GM21528 (cell line): ENCODE measurements around the gene PHLDB1.
"Not testable (repeated sequence)": the region's sequence is repeated elsewhere in the genome, so short reads cannot be mapped to it uniquely, and the experiment has no call there.

Experiments
- ATAC-seq: cut with Tn5 transposase; IDR thresholded peaks from one replicate; pipeline ENCODE4 v1.9.1; 2021; ENCODE audit warnings: mild to moderate bottlenecking, moderate library complexity; ENCODE audit not compliant: unreplicated experiment, low FRiP score

The PHLDB1 gene

DNA sequence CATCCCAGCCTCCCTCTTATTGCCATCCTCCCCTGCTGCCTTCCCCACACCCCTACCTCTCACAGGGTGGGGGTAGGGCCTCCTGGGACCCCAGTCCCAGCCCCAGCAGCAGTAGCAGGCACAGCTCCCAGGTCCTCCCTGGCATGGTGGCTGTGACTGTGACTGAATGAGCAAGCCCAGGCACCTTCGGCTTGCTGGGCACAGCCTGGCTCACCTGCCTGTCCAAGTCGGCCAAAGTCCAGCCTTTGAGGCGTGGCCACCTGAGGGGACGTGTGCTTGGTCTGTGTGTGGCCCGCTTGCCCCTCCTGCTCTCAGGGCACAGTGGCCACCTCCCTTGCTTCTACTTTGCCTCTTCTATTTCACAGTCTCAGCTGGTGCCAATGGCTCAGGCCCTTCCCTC lies 72.1 kb downstream of the PHLDB1 start, which contains the start of gene TREH:
Gene TREH, minus strand, starts transcription at position 168 of the 400 bp plus-strand sequence. Its CDS starts 23 bp downstream, at position 145.
- ATAC-seq: no peak

DNA sequence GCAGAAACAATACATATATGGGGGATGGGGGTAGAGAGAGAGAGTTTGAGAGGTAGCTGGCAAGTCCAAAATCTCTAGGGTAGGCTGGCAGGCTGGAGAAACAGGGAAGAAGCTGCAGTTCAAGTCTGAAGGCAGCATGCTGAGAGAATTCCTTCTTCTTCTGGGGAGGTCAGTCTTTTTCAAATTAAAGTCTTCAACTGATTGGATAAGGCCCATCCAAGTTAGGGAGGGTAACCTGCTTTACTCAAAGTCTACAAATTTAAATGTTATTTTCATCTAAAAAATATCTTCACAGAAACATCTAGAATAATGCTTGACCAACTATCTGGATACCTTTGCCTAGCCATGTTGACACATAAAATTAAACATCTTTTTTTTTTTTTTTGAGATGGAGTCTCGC lies 75.0 kb downstream of the PHLDB1 start:
- ATAC-seq: no peak

DNA sequence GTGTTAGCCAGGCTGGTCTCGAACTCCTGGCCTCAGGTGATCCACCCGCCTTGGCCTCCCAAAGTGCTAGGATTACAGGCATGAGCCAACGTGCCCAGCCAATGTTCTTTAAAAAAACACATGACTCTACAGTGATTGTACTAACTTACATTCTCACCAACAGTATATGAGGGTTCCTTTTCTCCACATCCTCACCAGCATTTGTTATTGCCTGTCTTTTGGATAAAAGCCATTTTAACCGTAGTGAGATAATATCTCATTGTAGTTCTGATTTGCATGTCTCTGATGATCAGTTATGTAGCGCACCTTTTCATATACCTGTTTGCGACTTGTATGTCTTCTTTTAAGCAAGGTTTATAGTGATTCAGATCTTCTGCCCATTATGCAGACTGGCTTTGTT lies 75.5 kb downstream of the PHLDB1 start:
- ATAC-seq: not testable (repeated sequence)

DNA sequence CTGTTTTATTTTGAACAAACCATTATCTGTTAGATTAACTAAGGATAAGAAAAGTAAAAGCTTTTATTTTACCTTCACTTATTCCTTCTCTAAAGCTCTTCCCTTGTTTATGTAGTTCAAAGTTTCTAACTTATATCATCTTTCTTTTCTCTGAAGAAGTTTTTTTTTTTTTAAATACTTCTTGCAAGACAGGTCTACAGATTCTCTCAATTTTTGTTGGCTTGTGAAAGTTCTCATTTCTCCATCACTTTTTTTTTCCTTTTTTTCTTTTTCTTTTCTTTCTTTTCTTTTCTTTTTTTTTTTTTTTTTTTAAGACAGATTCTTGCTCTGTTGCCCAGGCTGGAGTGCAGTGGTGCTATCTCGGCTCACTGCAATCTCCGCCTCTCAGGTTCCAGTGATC lies 76.8 kb downstream of the PHLDB1 start:
- no peak for ATAC-seq

DNA sequence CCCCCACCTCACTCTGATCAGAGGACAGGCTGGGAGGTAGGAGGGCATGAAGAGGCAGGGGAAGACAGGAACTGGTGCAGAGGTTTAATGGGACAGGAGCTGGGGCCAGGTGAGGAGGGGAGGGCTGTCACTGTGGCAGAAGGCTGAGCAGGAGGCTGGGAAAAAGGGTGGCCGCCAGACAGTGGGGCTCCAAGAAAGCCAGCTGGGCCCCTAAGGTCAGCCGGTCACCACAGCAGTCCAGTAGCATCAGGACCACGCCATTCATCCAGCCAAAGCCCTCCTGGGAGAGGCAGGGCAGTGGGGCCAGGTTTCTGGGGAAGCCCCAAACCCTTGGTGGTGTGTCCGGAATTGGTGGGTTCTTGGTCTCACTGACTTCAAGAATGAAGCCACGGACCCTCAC lies 80.5 kb downstream of the PHLDB1 start:
- no peak for ATAC-seq

DNA sequence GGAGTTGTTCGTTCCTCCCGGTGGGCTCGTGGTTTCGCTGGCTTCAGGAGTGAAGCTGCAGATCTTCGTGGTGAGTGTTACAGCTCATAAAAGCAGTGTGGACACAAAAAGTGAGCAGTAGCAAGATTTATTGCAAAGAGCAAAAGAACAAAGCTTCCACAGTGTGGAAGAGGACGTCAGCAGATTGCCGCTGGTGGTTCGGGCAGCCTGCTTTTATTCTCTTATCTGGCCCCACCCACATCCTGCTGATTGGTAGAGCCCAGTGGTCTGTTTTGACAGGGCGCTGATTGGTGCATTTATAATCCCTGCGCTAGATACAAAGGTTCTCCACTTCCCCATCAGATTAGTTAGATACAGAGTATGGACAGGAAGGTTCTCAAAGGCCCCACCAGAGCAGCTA lies 80.9 kb downstream of the PHLDB1 start:
- ATAC-seq: not testable (repeated sequence)

DNA sequence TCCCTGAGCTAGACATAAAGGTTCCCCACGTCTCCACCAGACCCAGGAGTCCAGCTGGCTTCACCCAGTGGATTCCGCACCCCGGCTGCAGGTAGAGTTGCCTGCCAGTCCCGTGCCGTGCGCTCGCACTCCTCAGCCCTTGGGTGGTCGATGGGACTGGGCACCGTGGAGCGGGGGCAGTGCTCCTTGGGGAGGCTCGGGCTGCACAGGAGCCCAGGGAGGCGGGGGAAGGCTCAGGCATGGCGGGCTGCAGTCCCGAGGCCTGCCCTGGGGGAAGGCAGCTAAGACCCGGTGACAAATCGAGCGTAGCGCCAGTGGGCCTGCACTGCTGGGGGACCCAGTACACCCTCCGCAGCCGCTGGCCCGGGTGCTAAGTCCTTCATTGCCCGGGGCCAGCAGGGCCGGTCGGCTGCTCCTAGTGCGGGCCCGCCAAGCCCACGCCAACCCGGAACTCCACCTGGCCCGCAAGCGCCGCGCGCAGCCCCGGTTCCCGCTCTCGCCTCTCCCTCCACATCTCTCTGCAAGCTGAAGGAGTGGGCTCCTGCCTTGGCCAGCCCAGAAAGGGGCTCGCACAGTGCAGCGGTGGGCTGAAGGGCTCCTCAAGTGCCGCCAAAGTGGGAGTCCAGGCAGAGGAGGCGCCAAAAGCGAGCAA lies 81.6 kb downstream of the PHLDB1 start:
- no peak for ATAC-seq

DNA sequence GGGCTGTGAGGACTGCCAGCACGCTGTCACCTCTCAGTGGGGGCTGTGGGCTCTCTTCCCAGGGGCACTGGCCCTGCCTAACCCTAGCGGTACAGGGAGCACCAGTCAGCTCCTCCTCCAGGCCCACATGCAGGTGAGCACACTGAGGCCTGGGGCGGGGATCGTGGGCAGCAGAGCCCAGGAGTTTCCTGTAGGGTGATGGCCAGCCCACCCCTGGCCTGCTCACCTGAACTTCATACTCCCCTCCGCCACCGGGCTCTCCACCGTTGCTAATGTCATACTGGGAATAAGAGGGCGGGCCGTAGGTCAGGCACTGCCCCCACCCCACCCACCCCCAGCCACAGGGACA lies 82.1 kb downstream of the PHLDB1 start:
- ATAC-seq: no peak

DNA sequence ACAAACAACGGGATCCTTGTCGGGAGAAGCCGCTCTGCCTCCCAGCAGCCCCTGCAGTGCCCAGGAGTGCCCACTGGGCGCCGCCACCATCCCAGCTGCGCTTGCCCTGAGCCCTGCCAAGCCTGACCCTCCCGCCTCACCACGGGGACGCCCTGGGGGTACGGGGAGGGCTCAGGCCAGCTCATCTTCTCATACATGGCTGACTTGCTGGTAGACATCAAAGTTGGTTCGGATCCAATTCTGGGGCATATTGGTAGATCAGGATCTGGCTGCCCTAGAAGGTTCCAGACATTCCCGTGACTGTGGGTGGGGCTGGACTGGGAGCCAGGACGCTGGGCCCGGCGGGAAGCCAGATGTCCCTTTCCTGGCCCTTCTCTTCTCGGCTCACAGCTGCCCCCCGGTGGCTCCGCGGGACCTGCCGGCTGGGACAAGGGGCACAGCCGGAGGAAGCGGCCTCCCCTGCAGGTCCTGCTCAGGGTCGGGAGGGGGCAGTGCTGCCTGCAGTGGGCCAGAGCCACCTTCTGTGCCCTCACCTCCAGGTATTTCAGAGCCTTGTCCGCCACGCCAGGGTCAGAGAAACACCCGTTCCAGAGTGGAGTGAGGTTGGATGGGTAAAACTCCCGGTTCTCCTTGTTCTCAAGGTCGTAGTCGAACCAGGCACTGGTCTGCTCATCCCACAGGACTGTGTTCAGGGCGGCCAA lies 82.6 kb downstream of the PHLDB1 start:
- ATAC-seq: peak; percentile 58

DNA sequence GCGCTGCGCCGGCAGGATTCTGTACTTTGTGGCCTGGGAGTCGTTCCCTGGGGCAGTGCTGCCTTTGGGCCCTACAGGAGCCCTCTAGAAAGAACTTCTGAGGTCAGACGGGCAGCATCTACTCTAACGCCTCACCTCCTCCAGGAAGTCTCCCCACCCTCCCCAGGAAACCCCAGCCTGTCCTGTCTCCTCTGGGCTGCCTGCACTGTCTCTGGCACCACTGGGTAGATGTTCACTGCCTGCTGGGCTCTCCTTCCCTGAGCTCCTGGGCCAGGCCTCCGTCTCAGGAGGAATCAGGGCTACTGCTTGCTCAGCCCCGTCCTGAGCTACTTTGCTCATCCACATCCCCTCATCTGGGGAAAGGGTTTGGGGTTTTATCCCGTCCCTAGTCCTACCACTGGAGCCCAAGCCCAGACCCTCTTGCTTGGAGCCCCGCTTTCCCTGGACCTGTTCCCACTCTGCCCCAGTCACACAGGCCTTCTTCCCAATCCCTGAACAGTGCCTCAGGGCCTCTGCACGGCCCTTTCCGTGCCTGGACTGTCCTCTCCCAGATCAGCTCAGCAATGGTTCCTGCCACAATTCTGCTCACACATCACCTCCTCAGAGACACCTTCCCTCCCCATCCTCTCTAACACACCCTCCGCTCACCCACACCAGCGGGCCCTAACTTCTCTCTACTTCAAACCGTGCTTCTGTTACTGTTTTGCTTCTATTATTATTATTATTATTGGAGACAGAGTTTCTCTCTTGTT lies 83.3 kb downstream of the PHLDB1 start:
- ATAC-seq: no peak

DNA sequence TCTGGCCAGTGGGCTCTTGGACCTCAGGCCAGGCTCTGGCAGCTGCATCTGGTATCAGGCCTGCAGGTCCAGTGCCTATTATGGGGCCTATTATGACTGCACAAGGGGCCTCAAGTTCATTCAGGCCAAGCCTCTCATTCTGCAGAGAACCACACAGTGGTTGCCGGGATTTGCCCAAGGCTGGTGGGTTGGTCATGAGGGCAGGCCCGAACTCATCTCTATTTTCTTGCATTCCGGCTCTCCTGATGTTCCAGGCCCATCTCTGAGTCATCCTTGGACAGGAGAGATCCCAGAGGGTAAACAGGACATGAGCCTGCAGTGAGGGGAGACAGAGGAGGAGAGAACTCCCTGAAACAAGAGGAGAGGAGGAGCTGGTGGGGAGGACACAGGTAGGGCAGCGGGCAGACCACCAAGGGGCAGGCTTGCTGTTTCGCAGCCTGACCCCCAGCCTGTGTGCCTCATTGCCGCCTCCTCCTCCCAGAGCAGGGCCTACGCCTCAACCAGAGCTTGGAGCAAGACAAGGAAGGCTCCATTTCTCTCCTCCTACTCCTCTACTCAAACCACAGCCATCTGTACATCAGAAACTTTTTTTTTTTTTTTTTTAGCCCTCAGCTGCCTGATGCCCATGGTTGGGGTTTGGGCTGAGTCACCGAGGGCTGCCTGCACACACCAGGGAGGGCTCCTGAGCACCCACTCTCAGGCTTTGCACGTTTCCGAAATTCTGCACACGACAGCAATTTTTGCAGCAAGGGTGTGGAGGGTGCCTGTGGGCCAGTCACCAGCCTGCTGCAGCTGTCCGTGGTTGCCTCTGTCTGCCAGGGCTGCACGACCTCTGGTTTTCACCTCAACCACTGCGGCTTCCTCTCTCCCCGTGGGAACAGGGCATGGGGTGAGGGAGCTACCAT lies 84.8 kb downstream of the PHLDB1 start:
- ATAC-seq: no peak

DNA sequence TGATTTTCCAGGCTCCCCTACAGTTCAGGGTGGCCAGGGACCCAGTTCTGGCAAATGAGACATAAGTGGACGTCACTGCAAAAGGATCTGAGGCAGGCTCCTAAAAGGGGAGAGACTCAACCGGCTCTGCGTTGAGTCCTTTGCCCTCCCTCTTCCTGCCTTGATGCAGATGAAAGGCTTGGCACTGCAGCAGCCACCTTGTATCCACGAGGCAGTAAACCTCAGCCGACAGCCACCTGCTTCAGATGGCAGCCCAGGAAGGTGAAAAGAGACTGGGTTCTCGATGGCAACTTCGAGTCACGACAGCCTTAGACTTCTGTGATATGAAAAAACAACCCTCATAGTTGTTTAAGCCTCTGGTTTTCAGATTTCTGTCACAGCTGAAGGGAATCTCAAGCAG lies 86.8 kb downstream of the PHLDB1 start:
- no peak for ATAC-seq

DNA sequence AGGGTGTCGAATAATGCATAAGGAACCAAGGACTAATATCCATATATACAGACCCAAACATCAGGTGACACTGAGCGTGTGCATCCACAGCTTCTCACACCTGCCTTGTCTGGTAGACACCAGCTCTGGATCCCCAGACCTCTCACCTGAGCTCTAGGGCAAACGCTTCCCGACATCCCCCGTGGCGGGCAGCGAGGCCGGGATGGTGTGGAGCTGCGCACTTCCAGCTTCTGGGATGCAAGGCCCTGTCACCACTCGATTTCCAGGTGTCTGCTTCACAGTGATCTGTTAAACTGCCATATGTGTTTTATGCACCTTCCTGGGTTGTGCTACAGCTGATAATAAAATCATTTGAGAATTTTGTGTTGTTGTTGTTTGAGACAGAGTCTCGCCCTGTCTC lies 87.4 kb downstream of the PHLDB1 start:
- ATAC-seq: no peak

DNA sequence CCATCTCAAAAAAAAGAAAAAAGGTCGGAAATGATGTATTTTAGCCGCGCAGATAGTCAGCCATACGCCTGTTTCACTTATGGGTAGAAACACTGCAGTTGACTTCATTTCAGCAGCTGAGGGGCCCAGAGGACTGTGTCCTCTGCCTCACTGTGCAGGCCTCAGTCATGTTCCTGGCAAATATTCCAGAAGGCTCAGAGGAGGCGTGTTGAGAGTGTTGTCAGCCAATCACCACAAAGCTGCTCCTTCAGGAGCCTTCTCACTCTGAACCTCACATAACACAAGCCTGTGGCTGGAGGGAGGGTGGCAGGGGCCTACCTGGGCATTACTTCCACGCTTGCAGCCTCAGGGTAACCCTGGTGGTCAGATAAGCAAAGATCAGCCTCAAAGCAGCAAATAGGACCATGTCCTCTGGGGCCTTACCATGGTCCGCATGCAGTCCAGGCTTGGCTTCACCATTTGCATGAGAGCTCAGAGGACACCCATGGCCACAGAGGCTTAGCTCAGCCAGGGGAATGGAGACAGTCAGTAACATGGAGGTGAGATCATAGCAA lies 89.3 kb downstream of the PHLDB1 start:
- no peak for ATAC-seq

DNA sequence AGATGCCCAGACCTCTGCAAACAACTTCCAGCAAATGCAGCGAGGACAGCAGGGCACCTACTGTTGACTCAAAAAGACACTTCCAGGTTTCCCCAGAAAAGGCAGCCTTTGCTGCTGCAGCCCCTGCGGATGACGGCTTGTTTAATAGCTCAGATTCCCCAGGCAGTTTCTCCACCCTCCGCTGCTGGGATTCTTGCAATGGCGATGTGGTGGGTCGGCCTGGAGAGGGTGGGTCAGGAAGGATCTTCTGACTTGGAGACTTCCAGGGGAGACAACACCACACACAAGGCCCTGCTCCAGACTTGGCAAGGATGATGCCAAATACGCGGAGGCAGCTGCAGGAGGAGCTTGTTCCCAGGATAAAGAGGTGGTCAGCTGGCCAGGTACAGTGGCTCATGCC lies 89.9 kb downstream of the PHLDB1 start:
- no peak for ATAC-seq

DNA sequence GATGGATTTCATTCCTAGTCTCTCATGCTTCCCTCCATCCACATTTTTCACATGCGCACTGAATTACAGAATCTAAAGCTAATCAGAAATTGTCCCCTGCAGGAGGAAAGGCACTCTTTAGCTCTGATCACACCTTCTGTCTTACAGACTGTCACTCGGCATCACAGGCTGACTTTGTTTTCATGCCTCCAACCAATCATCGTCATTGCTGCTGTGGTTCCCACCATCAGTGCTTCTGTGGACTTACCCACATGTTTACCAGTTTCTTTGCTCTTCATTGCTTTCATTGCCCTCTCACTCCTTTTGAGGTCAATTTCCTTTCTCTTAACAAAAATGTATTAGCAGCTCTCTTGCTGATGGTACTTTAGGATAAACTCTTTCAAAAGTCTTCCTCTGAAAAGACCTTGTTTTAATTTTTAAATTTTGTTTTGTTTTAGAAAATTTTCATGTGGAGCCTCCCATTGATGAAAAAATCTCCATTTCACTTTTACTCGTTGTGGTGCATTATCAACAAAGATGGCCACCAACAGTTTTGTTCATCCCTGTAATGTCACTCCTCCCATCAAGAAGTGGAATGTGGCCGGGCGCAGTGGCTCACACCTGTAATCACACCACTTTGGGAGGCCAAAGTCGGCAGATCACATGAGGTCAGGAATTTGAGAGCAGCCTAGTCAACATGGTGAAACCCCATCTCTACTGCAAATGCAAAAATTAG lies 92.2 kb downstream of the PHLDB1 start:
- ATAC-seq: no peak

DNA sequence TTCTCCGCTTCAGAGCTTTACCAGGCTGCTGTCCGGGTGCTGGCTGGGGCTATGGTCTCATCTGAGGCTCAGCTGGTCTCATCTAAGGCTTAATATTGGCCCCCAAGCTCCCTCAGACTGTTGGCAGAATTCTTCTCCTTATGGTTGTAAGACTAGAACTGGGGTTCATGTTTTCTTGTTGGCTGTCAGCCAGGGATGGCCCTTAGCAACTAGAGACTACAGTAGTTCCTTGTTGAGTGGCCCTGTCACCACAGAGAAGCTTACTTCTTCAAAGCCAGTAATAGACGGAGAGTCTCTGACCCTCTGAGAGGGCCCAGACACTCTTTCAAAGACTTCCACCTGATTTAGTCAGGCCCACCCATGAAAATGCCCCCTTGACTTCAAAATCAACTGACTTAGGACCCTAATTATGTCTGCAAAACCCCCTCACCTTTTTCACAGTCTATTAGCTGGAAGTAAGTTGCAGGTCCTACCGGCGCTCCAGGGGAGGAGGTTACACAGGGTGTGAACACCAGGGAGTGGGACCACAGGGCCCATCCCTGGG lies 96.2 kb downstream of the PHLDB1 start:
- no peak for ATAC-seq

DNA sequence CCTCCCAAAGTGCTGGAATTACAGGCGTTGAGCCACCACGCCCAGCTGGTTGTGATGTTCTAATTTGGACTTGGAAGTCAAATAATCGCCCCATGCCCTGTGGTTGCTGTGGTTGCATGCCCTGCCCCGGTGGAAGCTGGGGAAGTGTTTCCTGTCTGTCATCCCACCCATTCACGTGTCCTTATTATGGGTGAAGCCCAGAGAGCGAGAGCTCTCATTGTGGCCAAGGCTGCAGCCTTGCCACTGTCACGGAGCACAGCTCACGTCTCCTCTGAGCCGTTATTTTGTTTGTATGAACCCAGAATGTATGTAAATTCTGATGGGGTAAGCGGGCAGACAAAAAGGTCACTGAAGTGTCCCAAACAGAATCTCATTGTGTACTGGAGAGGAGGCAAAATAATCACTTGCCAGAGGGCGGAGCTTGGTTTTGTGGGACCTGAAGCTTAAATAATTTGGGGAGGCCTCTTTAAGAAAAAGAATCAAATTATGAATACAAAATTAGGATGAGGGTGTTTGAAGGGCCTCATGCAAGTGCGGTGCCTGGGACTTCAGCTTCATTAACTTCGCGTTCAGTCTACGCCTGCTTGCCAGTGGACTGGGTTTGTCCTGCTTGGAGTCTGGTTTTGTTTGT lies 97.8 kb downstream of the PHLDB1 start:
- no peak for ATAC-seq
